HepG2 (cell line): ENCODE measurements around the gene EPB41L2. TPM values are rescaled to one million over a fixed set of nuclear protein-coding genes. Genes with fewer than 3 reads are reported as not detected.

ENCODE experiments used
- ARID2 ChIP-seq: sonication (generic); formaldehyde crosslinking; IDR thresholded peaks from 2 replicates; pipeline ENCODE4 v1.8.1; 2022; ENCODE audit warnings: mild to moderate bottlenecking, missing genetic modification reagents, borderline replicate concordance
- CENPX ChIP-seq: sonication (generic); formaldehyde crosslinking; IDR thresholded peaks from 2 replicates; pipeline ENCODE4 v1.9.0; 2021; ENCODE audit warnings: mild to moderate bottlenecking, missing genetic modification reagents, moderate library complexity
- HDAC1 ChIP-seq: sonication (generic); formaldehyde crosslinking; IDR thresholded peaks from 2 replicates; pipeline ENCODE4 v1.5.1; 2020; ENCODE audit warnings: mild to moderate bottlenecking, missing genetic modification reagents
- JUN ChIP-seq: sonication (generic); formaldehyde crosslinking; IDR thresholded peaks from 2 replicates; pipeline ENCODE4 v1.4.0; 2020; ENCODE audit warnings: mild to moderate bottlenecking, missing genetic modification reagents
- MAFF ChIP-seq: IDR thresholded peaks from 2 replicates; pipeline ENCODE4 v1.6.1; 2011; ENCODE audit warnings: low read depth, low read length, improper control_type of control experiment
- NFIB ChIP-seq: sonication (generic); formaldehyde crosslinking; IDR thresholded peaks from 2 replicates; pipeline ENCODE4 v1.9.0; 2021; ENCODE audit warnings: missing genetic modification reagents, mild to moderate bottlenecking, borderline replicate concordance
- ONECUT2 ChIP-seq: sonication (generic); formaldehyde crosslinking; IDR thresholded peaks from 2 replicates; pipeline ENCODE4 v1.4.0; 2020; ENCODE audit warnings: missing genetic modification reagents
- RBM22 ChIP-seq: fragments of 200-400 bp; formaldehyde crosslinking; optimal IDR thresholded peaks from 2 replicates; pipeline ENCODE3; 2017; ENCODE audit warnings: mild to moderate bottlenecking, low read length, moderate library complexity
- REPIN1 ChIP-seq: sonication (generic); formaldehyde crosslinking; IDR thresholded peaks from 2 replicates; pipeline ENCODE4 v1.8.0; 2022; ENCODE audit warnings: missing genetic modification reagents, low read depth, mild to moderate bottlenecking, borderline replicate concordance
- SIN3A ChIP-seq: IDR thresholded peaks from 2 replicates; pipeline ENCODE4 v1.6.1; 2011; ENCODE audit warnings: low read depth, mild to moderate bottlenecking, control low read depth, low read length, borderline replicate concordance
- SKI ChIP-seq: fragments of 450-650 bp; IDR thresholded peaks from one replicate; pipeline ENCODE4 v1.6.1; 2018; ENCODE audit warnings: mild to moderate bottlenecking; ENCODE audit not compliant: partially characterized antibody
- TCF7L2 ChIP-seq: IDR thresholded peaks from 2 replicates; pipeline ENCODE4 v1.6.1; 2011; ENCODE audit warnings: mild to moderate bottlenecking, low read depth, low read length, moderate library complexity
- USF2 ChIP-seq, 2 experiments: sonication (generic) in 1 of 2; formaldehyde crosslinking in 1 of 2; IDR thresholded peaks; 2 replicates each; pipeline versions ENCODE4 v1.5.1 to v1.6.1; 2011 to 2020; ENCODE audit warnings: borderline replicate concordance in 1 of 2, low read depth in 1 of 2, low read length in 1 of 2, mild to moderate bottlenecking in 1 of 2, missing genetic modification reagents in 1 of 2, moderate library complexity in 1 of 2
- ZBTB3 ChIP-seq: sonication (generic); formaldehyde crosslinking; IDR thresholded peaks from 2 replicates; pipeline ENCODE4 v1.4.0; 2020; ENCODE audit warnings: low read depth, mild to moderate bottlenecking, moderate library complexity, missing genetic modification reagents, borderline replicate concordance
- ZNF142 ChIP-seq: sonication (generic); formaldehyde crosslinking; IDR thresholded peaks from 2 replicates; pipeline ENCODE4 v1.4.0; 2020; ENCODE audit warnings: missing genetic modification reagents
- ZNF30 ChIP-seq: sonication (generic); formaldehyde crosslinking; IDR thresholded peaks from 2 replicates; pipeline ENCODE4 v1.5.0; 2020; ENCODE audit warnings: mild to moderate bottlenecking, missing genetic modification reagents
- ZNF704 ChIP-seq: sonication (generic); formaldehyde crosslinking; IDR thresholded peaks from 2 replicates; pipeline ENCODE4 v1.8.1; 2023; ENCODE audit warnings: mild to moderate bottlenecking, inconsistent platforms, moderate library complexity, missing genetic modification reagents, borderline replicate concordance
- ZNF775 ChIP-seq: sonication (generic); formaldehyde crosslinking; IDR thresholded peaks from 2 replicates; pipeline ENCODE4 v1.4.0; 2020; ENCODE audit warnings: missing genetic modification reagents, mild to moderate bottlenecking, moderate library complexity, borderline replicate concordance
- ZNF792 ChIP-seq: IDR thresholded peaks from 2 replicates; pipeline ENCODE4 v1.6.1; 2016
- ZNF841 ChIP-seq: sonication (generic); formaldehyde crosslinking; IDR thresholded peaks from 2 replicates; pipeline ENCODE4 v1.8.1; 2023; ENCODE audit warnings: missing genetic modification reagents, borderline replicate concordance
- polyA plus RNA-seq, 8 experiments: library from polyadenylated mRNA; depleted of rRNA in 3 of 8; stranded (reverse) in 7 of 8; unstranded in 1 of 8; fragments of >200 nt; fragmentation: Illumina TruSeq in 4 of 8; extraction: Trizol in 4 of 8; gene quantifications; 2 replicates each; pipeline versions ENCODE4 v1.2.1 to v1.2.3, GENCODE V29; 2011 to 2016; ENCODE audit warnings: low read depth in 4 of 8, missing spikeins in 1 of 8, mixed read lengths in 1 of 8; ENCODE audit not compliant: insufficient read depth in 1 of 8
- total RNA-seq, 5 experiments: library from RNA; depleted of rRNA; stranded (reverse); fragments of >200 nt; fragmentation: Illumina TruSeq; extraction: Trizol; gene quantifications; 2 replicates each; pipeline ENCODE4 v1.2.3, GENCODE V29; 2016; ENCODE audit warnings: low read depth in 1 of 5

The EPB41L2 gene
- total and polyA plus RNA-seq, 2 of the 13 experiments (the other 11 are each of a cell fraction or from before 2014, with no cell fraction given): 41.7 to 56.4 TPM

- TF ChIP-seq ZNF841 (CRISPR knock-in tag) (no peak), TCF7L2 (no peak), ONECUT2 (no peak), JUN (CRISPR knock-in tag) (0 out of 2 replicates have a peak, but pooled peaks have one; percentile 12), SIN3A (no peak), ZNF775 (CRISPR knock-in tag) (0 out of 2 replicates have a peak, but pooled peaks have one; percentile 58), NFIB (CRISPR knock-in tag) (no peak), SKI (no peak), ZNF142 (no peak), ZNF30 (CRISPR knock-in tag) (no peak), RBM22 (no peak), USF2 (IDR thresholded peaks at IDR 0.05; ENCODE audit: low read depth, low read length) (no peak), USF2 (CRISPR knock-in tag; IDR thresholded peaks at IDR 0.05; ENCODE audit: borderline replicate concordance) (no peak), ZNF704 (CRISPR knock-in tag) (no peak), HDAC1 (CRISPR knock-in tag) (no peak; the same call in 1 of the 2 replicates), MAFF (no peak), ZBTB3 (no peak), ZNF792 (CRISPR knock-in tag) (no peak; the same call in 1 of the 2 replicates), ARID2 (CRISPR knock-in tag) (no peak), CENPX (no peak), REPIN1 (CRISPR knock-in tag) (no peak)
Measured at GRCh38 chr6:131063764-131064272, 773 bp upstream of the EPB41L2 start (continued).
